ENCODE data around the gene OTULIN.

GRCh38 chr5:14660833-14661232 lies 3.7 kb upstream of the OTULIN start:
- TF ChIP-seq CTCF (IDR thresholded peaks at IDR 0.05; ENCODE audit: low read depth, low read length) (no peak), EZH2phosphoT487 (IDR thresholded peaks at IDR 0.05; ENCODE audit: low read depth) (no peak)

Measured in OCI-LY3 (cell line).